ENCODE results near the gene LZTS3.
"Not testable (repeated sequence)": the region's sequence is repeated elsewhere in the genome, so short reads cannot be mapped to it uniquely, and the experiment has no call there.

The LZTS3 gene

GRCh38 chr20:3166913-3167342 lies 6.4 kb downstream of the LZTS3 start:
- DNase-seq (ENCODE audit: low spot score), result no peak

GRCh38 chr20:3166338-3166912 lies 6.9 kb downstream of the LZTS3 start:
- DNase-seq (ENCODE audit: low spot score), result no peak

DNA sequence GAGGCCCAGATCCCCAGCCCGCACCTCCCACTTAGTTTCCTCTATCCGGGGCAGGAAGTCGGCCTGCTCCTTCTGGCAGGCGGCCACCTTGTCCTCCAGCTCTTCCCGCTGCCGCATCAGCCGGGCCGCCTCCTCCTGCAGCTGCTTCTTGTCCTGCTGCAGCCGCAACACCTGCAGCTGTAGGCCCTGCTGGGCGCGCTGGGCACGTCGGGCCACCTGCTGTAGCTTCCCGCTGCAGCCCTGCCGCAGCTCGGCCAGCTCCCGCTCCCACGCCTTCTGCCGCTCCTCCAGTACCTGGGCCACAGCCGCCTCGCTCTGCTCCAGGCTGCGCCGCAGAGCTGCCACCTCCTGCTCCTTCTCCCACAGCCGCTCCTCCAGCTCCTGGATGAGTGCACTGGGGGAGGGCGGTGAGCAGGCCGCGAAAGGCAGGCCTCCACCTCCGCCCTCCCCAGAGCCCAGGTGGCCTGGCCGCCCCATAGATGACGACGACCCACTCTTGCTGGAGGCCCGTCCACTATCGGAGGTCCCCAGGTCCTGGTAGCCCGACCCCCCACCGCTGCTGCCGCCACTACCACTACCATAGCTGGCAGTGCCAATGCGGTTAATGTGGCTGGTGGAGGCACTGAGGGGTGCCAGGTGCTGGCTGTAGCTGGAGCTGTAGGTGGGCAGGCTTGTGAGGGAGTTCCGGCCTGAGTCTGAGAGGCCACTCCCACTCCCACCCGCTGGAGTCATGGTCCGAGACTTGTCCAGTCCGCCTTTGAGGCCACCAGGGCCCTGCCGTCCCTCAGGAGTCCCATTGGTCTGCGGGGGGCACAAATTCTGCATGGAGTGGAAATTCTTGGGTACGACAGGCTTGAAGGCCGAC lies 7.6 kb downstream of the LZTS3 start:
- DNase-seq (ENCODE audit: low spot score), result peak; percentile 84

- peak; percentile 51 for DNase-seq (ENCODE audit: low spot score)
These were observed 8.5 kb downstream of the LZTS3 start for GRCh38 chr20:3164763-3165410.

DNA sequence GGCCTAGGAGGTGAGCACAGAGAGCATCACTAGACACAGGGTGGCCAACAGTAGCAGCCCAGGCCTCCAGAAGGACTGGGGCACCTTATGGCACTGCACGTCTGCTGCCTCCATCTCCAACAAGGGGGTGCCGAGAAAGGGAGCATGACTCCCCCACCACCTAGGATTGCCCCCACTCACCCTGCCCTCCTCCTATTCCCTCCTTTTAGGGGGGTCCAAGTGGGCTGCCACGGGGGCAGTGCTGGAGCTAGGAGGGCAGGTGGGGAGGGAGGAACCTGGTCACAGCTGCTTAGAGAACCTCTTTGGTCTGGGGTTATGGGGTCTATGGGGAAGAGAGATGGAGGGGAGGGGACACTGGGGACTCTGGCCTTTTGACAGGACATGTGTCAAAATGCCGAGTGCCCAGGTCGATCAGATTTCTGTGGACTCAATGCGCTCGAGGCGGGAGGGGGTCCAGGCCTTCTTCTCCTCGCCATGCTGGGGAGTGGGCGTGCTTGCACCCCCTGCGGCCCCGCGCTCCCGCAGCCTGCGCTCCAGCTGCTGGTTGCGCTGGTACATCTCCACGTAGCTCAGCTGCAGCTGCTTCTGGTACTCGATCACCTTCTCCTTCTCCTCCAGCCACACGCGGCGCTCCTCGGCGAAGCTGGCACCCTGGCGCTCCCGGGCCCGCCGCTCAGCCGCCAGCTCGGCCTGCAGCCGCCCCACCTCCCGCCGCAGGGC lies 9.1 kb downstream of the LZTS3 start:
- peak; percentile 43 for DNase-seq (ENCODE audit: low spot score)

- no peak for DNase-seq (ENCODE audit: low spot score)
These were observed 10.0 kb downstream of the LZTS3 start for GRCh38 chr20:3163099-3164042.

- DNase-seq (ENCODE audit: low spot score), result no peak
These were observed 11.2 kb downstream of the LZTS3 start for GRCh38 chr20:3162080-3162611.

GRCh38 chr20:3161316-3162079 lies 11.9 kb downstream of the LZTS3 start:
- DNase-seq (ENCODE audit: low spot score), result no peak

GRCh38 chr20:3160418-3160817 lies 12.9 kb downstream of the LZTS3 start:
- no peak for DNase-seq (ENCODE audit: low spot score)

- peak; percentile 50 for DNase-seq (ENCODE audit: low spot score)
These were observed 14.3 kb downstream of the LZTS3 start for GRCh38 chr20:3158968-3159431.

DNA sequence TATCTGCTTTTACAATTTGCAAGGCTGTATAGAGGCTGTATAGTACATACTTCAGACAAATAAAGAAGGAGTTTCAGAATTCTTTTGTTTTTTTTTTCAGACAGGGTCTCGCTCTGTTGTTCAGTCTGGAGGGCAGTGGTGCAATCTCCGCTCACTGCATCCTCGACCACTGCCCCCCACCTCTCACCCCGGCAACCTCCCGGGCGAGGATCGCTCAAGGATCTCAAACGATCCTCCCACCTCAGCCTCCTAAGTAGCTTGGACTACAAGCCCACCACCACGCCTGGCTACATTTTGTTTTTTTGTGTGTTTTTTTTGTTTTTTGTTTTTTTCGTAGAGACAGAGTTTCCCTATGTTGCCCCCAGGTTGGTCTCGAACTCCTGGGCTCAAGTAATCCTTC lies 15.5 kb downstream of the LZTS3 start:
- no peak for DNase-seq (ENCODE audit: low spot score)

DNA sequence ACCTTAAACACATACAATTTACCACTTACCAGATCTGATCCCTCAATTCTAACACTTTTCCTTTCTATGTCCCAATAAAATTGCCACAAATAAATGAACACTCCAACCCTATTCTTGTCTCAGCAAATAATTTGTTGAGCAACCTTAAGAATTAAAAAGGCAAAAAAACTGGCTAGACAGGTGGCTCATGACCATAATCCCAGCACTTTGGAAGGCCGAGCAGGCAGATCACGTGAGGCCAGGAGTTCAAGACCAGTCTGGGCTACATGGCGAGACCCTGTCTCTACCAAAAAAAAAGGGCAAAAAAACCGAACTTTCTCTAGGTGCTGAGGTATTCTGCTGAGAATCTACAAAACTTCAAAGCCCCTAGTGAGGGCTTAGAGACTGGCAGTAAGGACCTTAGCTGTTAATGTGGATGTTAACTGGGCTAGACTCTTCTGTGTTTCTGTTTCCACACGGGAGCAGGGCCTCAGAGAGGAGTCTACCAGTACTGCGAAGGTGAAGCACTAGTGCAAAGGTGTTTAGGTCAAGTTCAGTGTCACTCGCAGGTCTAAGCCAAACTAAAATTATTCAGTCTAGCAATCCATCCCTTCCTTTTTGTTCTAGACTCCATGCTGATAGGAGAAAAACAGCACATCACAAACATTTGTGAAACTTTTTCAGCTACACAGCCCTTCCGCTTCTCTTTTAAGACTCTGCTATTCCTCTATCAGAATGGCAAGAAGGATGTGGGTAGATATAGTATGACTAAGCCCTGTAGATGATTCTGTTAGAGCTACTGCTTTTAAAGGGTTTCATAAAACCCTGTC lies 16.3 kb downstream of the LZTS3 start:
- DNase-seq (ENCODE audit: low spot score), result no peak

GRCh38 chr20:3152057-3152644 lies 21.2 kb downstream of the LZTS3 start:
- DNase-seq (ENCODE audit: low spot score), result not testable (repeated sequence)

- no peak for DNase-seq (ENCODE audit: low spot score)
These were observed 22.4 kb downstream of the LZTS3 start for GRCh38 chr20:3150908-3151307.

- no peak for DNase-seq (ENCODE audit: low spot score)
These were observed 26.5 kb downstream of the LZTS3 start for GRCh38 chr20:3146732-3147341.

DNA sequence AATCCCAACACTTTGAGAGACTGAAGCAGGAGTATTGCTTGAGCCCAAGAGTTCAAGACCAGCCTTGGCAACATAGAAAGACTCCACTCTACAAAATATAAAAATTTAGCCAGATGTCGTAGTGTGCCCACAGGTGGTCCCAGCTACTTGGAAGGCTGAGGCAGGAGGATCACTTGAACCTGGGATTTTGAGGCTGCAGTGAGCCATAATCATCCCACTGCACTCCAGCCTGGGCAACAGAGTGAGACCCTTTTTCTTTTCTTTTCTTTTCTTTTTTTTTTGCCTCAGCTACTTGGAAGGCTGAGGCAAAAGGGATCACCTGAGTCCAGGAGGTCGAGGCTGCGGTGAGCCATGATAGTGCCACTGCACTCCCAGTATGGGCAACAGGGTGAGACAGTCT lies 31.6 kb downstream of the LZTS3 start:
- no peak for DNase-seq (ENCODE audit: low spot score)

DNA sequence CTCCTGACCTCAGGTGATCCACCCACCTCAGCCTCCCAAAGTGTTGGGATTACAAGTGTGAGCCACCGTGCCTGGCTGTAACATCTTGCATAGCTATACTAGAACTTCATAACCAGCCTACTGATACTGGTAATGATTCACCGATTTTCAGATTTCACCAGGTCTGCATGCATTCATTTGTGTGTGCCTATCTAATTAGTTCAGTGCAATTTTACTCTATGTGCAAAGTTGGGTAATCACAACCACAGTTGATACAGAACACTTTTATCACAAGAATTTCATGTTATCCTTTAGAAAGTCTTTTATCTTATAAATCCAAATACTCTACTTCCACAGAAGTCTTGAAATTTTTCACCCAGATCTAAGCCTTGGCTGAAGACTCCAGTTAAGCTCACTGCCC lies 35.9 kb downstream of the LZTS3 start:
- DNase-seq (ENCODE audit: low spot score), result no peak

DNA sequence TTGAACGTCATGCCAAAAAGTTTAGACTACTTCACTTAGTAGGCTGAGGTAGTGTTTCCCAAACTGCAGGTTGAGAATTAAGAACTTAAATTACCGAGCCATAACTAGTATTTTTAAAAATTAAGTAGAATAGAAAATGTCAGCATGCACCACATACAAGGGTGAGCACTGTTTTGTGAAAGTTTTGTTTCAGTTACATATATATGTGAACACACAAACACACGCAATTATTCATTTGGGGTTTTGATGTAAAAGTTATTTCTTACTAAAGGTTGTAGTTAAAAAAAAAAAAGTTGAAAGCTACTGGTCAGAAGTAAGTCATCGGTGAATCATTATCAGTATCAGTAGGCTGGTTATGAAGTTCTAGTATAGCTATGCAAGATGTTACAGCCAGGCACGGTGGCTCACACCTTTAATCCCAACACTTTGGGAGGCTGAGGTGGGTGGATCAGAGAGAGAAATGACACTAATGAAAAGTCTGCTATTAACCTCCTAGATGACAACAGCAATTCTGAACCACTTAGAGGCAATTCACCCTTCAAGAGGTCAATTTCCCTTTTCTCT lies 37.8 kb downstream of the LZTS3 start:
- no peak for DNase-seq (ENCODE audit: low spot score)

Measured in hepatic stellate cell (primary cell).